Osteoblast (primary cell): Measurements from ENCODE around the gene STPG4. TPM values are rescaled to one million over a fixed set of nuclear protein-coding genes. Genes with fewer than 3 reads are reported as not detected.

Experiments
- DNase-seq: peaks from one replicate; pipeline ENCODE4 v3.0.0; 2011; ENCODE audit warnings: low spot score, mixed read lengths; ENCODE audit not compliant: insufficient read length; ENCODE audit errors: missing footprints
- H2AFZ ChIP-seq: 2 replicates; pipeline ENCODE4 v1.6.0; 2011; ENCODE audit warnings: mild to moderate bottlenecking, low read length
- H3K27ac ChIP-seq: 2 replicates; pipeline ENCODE4 v1.5.1; 2011; ENCODE audit warnings: mild to moderate bottlenecking, low read depth, low read length, moderate library complexity
- H3K27me3 ChIP-seq: 2 replicates; pipeline ENCODE4 v1.6.0; 2012; ENCODE audit warnings: mild to moderate bottlenecking, control low read depth, inconsistent platforms, low read length, moderate library complexity; ENCODE audit not compliant: insufficient read depth
- H3K36me3 ChIP-seq: 2 replicates; pipeline ENCODE4 v1.5.1; 2011; ENCODE audit warnings: mild to moderate bottlenecking, low read length, control low read depth, moderate library complexity; ENCODE audit not compliant: insufficient read depth
- H3K4me1 ChIP-seq: 2 replicates; pipeline ENCODE4 v1.5.1; 2011; ENCODE audit warnings: mild to moderate bottlenecking, low read length, control low read depth, moderate library complexity; ENCODE audit not compliant: insufficient read depth
- H3K4me2 ChIP-seq: 2 replicates; pipeline ENCODE4 v1.6.0; 2011; ENCODE audit warnings: mild to moderate bottlenecking, low read length; ENCODE audit not compliant: insufficient read depth
- H3K4me3 ChIP-seq: fragments of 200-600 bp; sonication (generic); 3 replicates; pipeline ENCODE4 v1.5.1; 2012; ENCODE audit warnings: mild to moderate bottlenecking, low read length, inconsistent platforms; ENCODE audit not compliant: insufficient read depth
- H3K79me2 ChIP-seq: 2 replicates; pipeline ENCODE4 v1.6.0; 2012; ENCODE audit warnings: mild to moderate bottlenecking, low read length, control low read depth, inconsistent platforms; ENCODE audit not compliant: insufficient read depth
- H3K9me3 ChIP-seq: 2 replicates; pipeline ENCODE4 v1.5.1; 2011; ENCODE audit warnings: low read depth, low read length, control low read depth
- H4K20me1 ChIP-seq: 2 replicates; pipeline ENCODE4 v1.6.0; 2012; ENCODE audit warnings: mild to moderate bottlenecking, low read length, control low read depth; ENCODE audit not compliant: insufficient read depth
- CTCF ChIP-seq: IDR thresholded peaks from 2 replicates; pipeline ENCODE4 v1.5.1; 2011; ENCODE audit warnings: mild to moderate bottlenecking, low read depth, low read length, moderate library complexity; ENCODE audit errors: extremely low read depth
- total RNA-seq: library from RNA; depleted of rRNA; stranded (reverse); fragments of >200 nt; gene quantifications from 2 replicates; pipeline ENCODE4 v1.2.3, GENCODE V29; 2012

Gene STPG4
- total RNA-seq, 1 donor: 0.72 TPM

GRCh38 chr2:47160211-47160610 lies 5.1 kb upstream of the STPG4 start:
- H3K36me3 ChIP-seq: peaks cover 65% of the 10 kb centered on the region
- H3K4me3 ChIP-seq: no peak overlapping the region
- H3K27me3 ChIP-seq: no peaks in the 10 kb centered on the region
- no peaks in the 10 kb centered on the region for H3K9me3 ChIP-seq
- TF ChIP-seq CTCF: no peak
- peaks cover 40% of the 10 kb centered on the region for H3K79me2 ChIP-seq
- no peak overlapping the region for H3K4me2 ChIP-seq
- peaks cover 39% of the 10 kb centered on the region for H4K20me1 ChIP-seq
- DNase-seq: no peak
- no peak overlapping the region for H3K27ac ChIP-seq
- no peak overlapping the region for H2AFZ ChIP-seq
- peaks cover 3% of the 10 kb centered on the region for H3K4me1 ChIP-seq

- no peaks in the 10 kb centered on the region for H3K9me3 ChIP-seq
- H3K36me3 ChIP-seq: peaks cover 62% of the 10 kb centered on the region
- H3K4me3 ChIP-seq: no peak overlapping the region
These were observed 4.5 kb upstream of the STPG4 start for GRCh38 chr2:47159627-47160026.

GRCh38 chr2:47158576-47158975 lies 3.5 kb upstream of the STPG4 start:
- Histone ChIP-seq H3K4me2 (no peak overlapping the region), H2AFZ (no peak overlapping the region), H3K27ac (no peak overlapping the region), H3K79me2 (peaks cover 26% of the 10 kb centered on the region), H3K4me3 (no peak overlapping the region), H4K20me1 (peaks cover 28% of the 10 kb centered on the region), H3K4me1 (no peaks in the 10 kb centered on the region), H3K36me3 (peaks cover 65% of the 10 kb centered on the region), H3K27me3 (no peaks in the 10 kb centered on the region), H3K9me3 (no peaks in the 10 kb centered on the region)
- no peak for DNase-seq
- no peak for TF ChIP-seq CTCF

More at GRCh38 chr2:47159627-47160026, 4.5 kb upstream of the STPG4 start:
- TF ChIP-seq CTCF: no peak
- DNase-seq: no peak
- Histone ChIP-seq H3K79me2 (peaks cover 35% of the 10 kb centered on the region), H3K4me1 (no peaks in the 10 kb centered on the region), H4K20me1 (peaks cover 33% of the 10 kb centered on the region), H3K4me2 (no peak overlapping the region), H3K27ac (no peak overlapping the region), H3K27me3 (no peaks in the 10 kb centered on the region), H2AFZ (no peak overlapping the region)

GRCh38 chr2:47152803-47153202 lies 2.3 kb downstream of the STPG4 start:
- Histone ChIP-seq H3K36me3 (peaks cover 59% of the 10 kb centered on the region), H3K27me3 (no peaks in the 10 kb centered on the region), H2AFZ (no peak overlapping the region), H3K27ac (no peak overlapping the region), H3K4me3 (no peak overlapping the region), H3K4me1 (no peaks in the 10 kb centered on the region), H3K4me2 (no peak overlapping the region), H3K79me2 (no peaks in the 10 kb centered on the region), H3K9me3 (no peaks in the 10 kb centered on the region), H4K20me1 (no peaks in the 10 kb centered on the region)
- no peak for TF ChIP-seq CTCF
- DNase-seq: no peak
